ENCODE results near the gene PIGN.
A peak's percentile ranks its signal among the peaks of the same experiment; 100 is the strongest.

Gene PIGN

DNA sequence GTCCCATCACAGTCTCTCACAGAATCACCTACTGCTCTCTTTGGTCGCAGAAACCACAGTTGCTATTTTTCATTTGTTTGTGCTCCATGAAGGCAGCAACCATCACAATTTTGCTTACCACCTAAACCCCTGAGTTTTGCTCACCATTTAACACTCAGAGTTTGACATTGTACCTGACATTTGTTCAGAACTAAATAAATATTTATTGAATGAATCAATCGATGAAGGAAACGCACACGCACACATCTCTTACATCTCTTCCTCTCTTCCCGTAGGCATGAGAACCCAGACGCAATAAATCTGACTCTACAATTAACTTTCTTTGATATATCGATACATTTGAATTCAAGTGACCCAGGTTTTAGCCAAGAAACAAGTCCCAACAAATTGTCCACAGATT lies 188.5 kb downstream of the PIGN start:
- DNase-seq, result no peak

- no peak for DNase-seq
Measured at GRCh38 chr18:61995618-61996017, 191.2 kb downstream of the PIGN start.

- peak; percentile 5 for DNase-seq
Measured at GRCh38 chr18:61993831-61994230, 193.0 kb downstream of the PIGN start.

GRCh38 chr18:61992923-61993322 lies 193.9 kb downstream of the PIGN start:
- DNase-seq, result peak; percentile 11

- no peak for DNase-seq
Measured at GRCh38 chr18:61992285-61992684, 194.6 kb downstream of the PIGN start.

DNA sequence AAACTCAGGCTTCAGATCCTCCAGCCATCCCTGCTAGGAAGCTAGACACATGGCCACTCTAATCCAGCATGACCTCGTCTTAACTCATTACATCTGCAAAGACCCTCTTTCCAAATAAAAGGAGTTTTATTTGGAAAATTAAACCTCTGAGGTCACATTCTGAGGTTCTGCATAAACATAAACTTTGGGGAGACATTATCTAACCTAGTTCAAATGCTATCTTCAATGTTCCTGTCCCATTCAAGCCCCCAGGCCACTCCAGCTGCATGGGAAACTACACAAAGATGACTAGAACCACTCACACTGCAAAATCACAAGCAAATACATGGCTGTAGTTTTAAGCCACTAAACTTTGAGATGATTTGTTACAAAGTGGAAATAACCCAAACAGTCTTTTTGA lies 195.0 kb downstream of the PIGN start:
- DNase-seq, result no peak

DNA sequence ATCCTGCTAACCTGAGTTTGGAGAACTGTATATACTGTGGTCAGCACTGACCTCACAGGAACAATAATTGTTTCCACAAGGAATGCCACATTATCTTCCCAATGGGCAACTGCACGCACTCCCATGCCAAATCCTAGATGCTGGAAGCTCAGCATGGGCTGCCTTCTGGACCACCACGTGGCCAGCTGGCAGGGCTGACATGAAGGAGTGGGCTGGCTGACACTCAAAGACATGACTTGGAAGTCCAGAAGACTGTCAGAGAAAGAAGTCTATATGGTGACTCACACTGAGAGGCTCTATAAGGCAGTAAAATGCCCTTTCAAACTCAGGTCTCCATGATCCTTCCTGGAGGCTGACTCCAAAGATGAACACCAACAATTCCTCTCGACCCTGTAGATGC lies 195.7 kb downstream of the PIGN start:
- DNase-seq, result no peak

Measured in hematopoietic multipotent progenitor cell treated with erythropoietin and hydrocortisone succinate and interleukin-3 and kit ligand, for 6 days (in vitro differentiated cells).